Measurements from ENCODE around the gene CRADD.
A peak's percentile ranks its signal among the peaks of the same experiment; 100 is the strongest.

The CRADD gene

GRCh38 chr12:93847517-93848474, 170.6 kb downstream of the CRADD start:
- DNase-seq (ENCODE audit: insufficient read length) = peak; percentile 23
- peak; percentile 73 for FAIRE-seq
- TF ChIP-seq POLR2AphosphoS5 (IDR thresholded peaks at IDR 0.05; ENCODE audit: low read depth, low read length) (no peak), POLR2A (IDR thresholded peaks at IDR 0.05; ENCODE audit: low read depth, low read length) (no peak), TAF1 (IDR thresholded peaks at IDR 0.05; ENCODE audit: borderline replicate concordance, low read depth, low read length) (no peak)

- DNase-seq (ENCODE audit: insufficient read length) (no peak), FAIRE-seq (no peak)
- TF ChIP-seq POLR2AphosphoS5 (IDR thresholded peaks at IDR 0.05; ENCODE audit: low read depth, low read length) (no peak), POLR2A (IDR thresholded peaks at IDR 0.05; ENCODE audit: low read depth, low read length) (no peak), TAF1 (IDR thresholded peaks at IDR 0.05; ENCODE audit: borderline replicate concordance, low read depth, low read length) (no peak)
Observed at GRCh38 chr12:93848523-93849101, 171.4 kb downstream of the CRADD start.

GRCh38 chr12:93849946-93850345, 172.8 kb downstream of the CRADD start:
- DNase-seq (ENCODE audit: insufficient read length) = no peak
- no peak for TF ChIP-seq TAF1 (IDR thresholded peaks at IDR 0.05; ENCODE audit: borderline replicate concordance, low read depth, low read length)
- no peak for TF ChIP-seq POLR2AphosphoS5 (IDR thresholded peaks at IDR 0.05; ENCODE audit: low read depth, low read length)
- no peak for TF ChIP-seq POLR2A (IDR thresholded peaks at IDR 0.05; ENCODE audit: low read depth, low read length)
- FAIRE-seq = no peak

- DNase-seq (ENCODE audit: insufficient read length) (no peak), FAIRE-seq (no peak)
- TF ChIP-seq POLR2A (IDR thresholded peaks at IDR 0.05; ENCODE audit: low read depth, low read length) = no peak
Observed at GRCh38 chr12:93850481-93851256, 173.5 kb downstream of the CRADD start.

- DNase-seq (ENCODE audit: insufficient read length) = no peak
- TF ChIP-seq TAF1 (IDR thresholded peaks at IDR 0.05; ENCODE audit: borderline replicate concordance, low read depth, low read length) = no peak
- no peak for TF ChIP-seq POLR2AphosphoS5 (IDR thresholded peaks at IDR 0.05; ENCODE audit: low read depth, low read length)
- no peak for TF ChIP-seq POLR2A (IDR thresholded peaks at IDR 0.05; ENCODE audit: low read depth, low read length)
- no peak for FAIRE-seq
Observed at GRCh38 chr12:93851257-93851671, 174.1 kb downstream of the CRADD start.

DNA sequence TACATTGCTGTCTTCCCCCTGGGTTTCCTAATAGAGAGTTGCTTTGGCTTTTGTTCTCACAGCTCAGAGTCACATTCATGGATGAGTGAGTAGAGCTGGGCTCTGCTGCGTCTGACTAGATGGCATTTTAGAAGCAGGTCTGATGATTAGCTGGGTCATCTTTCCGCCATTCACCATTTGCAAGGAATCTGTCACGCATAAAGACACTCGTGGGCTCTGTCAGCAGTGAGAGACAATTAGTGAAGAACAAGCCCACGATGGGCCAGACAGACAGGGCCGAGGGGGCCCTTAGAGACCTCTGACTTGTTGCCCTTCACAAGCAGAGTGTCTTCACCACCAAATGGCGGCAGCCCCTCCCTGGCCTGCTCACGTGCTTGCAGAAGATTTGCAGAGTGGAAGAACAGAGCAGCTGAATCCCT, 175.0 kb downstream of the CRADD start:
- no peak for TF ChIP-seq POLR2AphosphoS5 (IDR thresholded peaks at IDR 0.05; ENCODE audit: low read depth, low read length)
- no peak for TF ChIP-seq POLR2A (IDR thresholded peaks at IDR 0.05; ENCODE audit: low read depth, low read length)
- no peak for TF ChIP-seq TAF1 (IDR thresholded peaks at IDR 0.05; ENCODE audit: borderline replicate concordance, low read depth, low read length)
- no peak for DNase-seq (ENCODE audit: insufficient read length)
- no peak for FAIRE-seq

- DNase-seq (ENCODE audit: insufficient read length) (no peak), FAIRE-seq (no peak)
- TF ChIP-seq POLR2AphosphoS5 (IDR thresholded peaks at IDR 0.05; ENCODE audit: low read depth, low read length) = no peak
- TF ChIP-seq TAF1 (IDR thresholded peaks at IDR 0.05; ENCODE audit: borderline replicate concordance, low read depth, low read length) = no peak
- TF ChIP-seq POLR2A (IDR thresholded peaks at IDR 0.05; ENCODE audit: low read depth, low read length) = no peak
Observed at GRCh38 chr12:93853698-93854478, 176.7 kb downstream of the CRADD start.

DNA sequence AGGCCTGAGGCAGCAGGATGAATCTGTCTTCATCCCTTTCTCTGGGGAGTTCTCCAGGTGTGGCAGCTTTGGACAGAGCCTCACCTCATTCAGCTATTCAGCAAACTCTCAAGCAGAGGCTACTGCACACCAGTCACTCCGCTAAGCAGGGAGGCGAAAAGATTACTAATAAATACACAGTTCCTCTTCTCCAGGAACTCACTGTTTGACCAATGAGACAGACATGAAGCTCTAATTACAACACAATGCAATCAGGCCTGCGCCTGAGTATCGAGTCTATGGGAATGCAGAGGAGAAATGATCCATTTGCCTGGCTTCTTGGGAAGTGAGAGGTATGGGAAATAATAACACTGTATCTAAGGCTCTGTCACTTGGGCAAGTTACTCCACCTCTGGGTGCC, 178.1 kb downstream of the CRADD start:
- FAIRE-seq = no peak
- no peak for DNase-seq (ENCODE audit: insufficient read length)
- no peak for TF ChIP-seq POLR2A (IDR thresholded peaks at IDR 0.05; ENCODE audit: low read depth, low read length)
- TF ChIP-seq POLR2AphosphoS5 (IDR thresholded peaks at IDR 0.05; ENCODE audit: low read depth, low read length) = no peak
- no peak for TF ChIP-seq TAF1 (IDR thresholded peaks at IDR 0.05; ENCODE audit: borderline replicate concordance, low read depth, low read length)

DNA sequence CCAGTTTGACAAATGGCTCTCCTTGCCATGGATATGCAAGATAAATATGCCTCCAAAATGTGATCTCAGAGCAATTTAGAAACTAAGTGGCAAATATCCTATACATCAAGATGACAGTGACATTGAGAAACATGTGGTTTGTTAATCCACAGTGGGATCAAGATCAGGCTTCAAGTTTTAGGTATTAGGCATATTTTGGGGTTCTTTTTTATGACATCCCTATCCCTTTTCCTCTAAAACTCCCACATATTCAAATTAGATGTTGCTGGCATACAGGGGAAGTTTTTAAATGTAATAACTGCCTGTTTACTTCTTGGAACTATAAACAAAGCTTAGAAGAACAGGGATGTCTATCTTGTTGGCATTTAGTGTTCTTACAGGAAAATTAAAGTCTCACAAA, 179.4 kb downstream of the CRADD start:
- no peak for FAIRE-seq

DNA sequence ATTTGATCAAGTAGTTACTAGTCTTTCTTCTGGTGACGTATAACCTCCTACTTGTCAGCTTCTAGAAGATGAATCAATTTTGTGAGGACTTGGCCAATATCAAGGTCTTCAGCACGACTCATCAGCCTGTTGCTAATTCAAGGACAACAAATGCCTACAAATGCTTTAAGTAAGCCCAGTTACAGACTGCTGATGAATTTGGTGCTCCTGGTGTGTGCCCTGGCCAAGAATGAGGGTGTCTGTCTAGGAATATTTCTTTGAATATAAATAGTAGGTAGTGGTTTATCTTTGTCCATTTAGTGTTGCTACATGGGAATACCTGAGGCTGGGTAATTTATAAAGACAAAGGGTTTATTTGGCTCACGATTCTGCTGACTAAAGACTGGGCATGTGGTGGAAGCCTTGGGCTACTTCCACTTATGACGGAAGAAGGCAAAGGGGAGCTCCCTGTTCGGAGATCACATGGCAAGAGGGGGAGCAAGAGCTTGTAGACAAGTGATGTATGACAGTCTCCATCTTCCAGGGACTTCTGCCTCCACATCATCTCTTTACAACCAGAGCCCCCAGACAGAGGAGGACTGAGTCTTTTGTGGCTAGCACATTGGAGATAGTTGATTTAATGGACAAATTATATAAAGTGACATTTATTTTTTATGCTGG, 180.2 kb downstream of the CRADD start:
- DNase-seq (ENCODE audit: insufficient read length) (no peak), FAIRE-seq (no peak)
- TF ChIP-seq POLR2A (IDR thresholded peaks at IDR 0.05; ENCODE audit: low read depth, low read length) (no peak), TAF1 (IDR thresholded peaks at IDR 0.05; ENCODE audit: borderline replicate concordance, low read depth, low read length) (no peak), POLR2AphosphoS5 (IDR thresholded peaks at IDR 0.05; ENCODE audit: low read depth, low read length) (no peak)

More for the DNA sequence above, 179.4 kb downstream of the CRADD start:
- DNase-seq (ENCODE audit: insufficient read length) = no peak
- no peak for TF ChIP-seq TAF1 (IDR thresholded peaks at IDR 0.05; ENCODE audit: borderline replicate concordance, low read depth, low read length)
- TF ChIP-seq POLR2A (IDR thresholded peaks at IDR 0.05; ENCODE audit: low read depth, low read length) = no peak
- TF ChIP-seq POLR2AphosphoS5 (IDR thresholded peaks at IDR 0.05; ENCODE audit: low read depth, low read length) = no peak

All from GM12892 (cell line).